SH-SY5Y (cell line): ENCODE measurements around the gene SLX1B.
"Not testable (repeated sequence)": the region's sequence is repeated elsewhere in the genome, so short reads cannot be mapped to it uniquely, and the experiment has no call there.

Experiments used
- GATA2 ChIP-seq: IDR thresholded peaks from 2 replicates; pipeline ENCODE4 v1.6.1; 2011; ENCODE audit warnings: mild to moderate bottlenecking, low read depth, low read length
- GATA3 ChIP-seq: IDR thresholded peaks from 2 replicates; pipeline ENCODE4 v1.6.1; 2011; ENCODE audit warnings: low read depth, mild to moderate bottlenecking, low read length, moderate library complexity

The SLX1B gene

DNA sequence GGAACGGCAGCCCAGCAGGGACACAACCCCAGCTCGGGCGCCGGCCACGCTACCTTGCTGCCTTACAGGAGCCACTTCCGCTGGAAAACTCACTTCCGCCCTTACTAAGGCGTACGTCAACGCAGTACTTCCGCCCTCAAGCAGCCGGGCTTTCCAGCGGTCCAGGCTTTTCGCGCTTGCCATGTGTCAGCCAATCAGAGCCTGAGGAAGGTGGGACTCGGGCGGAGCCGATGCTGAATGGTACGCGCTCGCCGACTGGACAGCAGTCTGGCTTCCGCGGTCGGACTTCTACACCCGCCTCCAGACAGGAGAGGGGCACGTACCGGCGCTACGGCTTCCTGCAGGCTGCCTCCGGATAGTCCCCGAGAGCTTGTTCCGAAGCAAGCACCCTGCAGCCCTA is at the start of gene SLX1B, which contains the start of gene BOLA2:
Gene SLX1B (plus strand): TSS at position 265 of the 400 bp plus-strand sequence.
Gene BOLA2 (minus strand): TSS at position 83 of the 400 bp plus-strand sequence. CDS start 98 bp downstream, outside the sequence.
- not testable (repeated sequence) for TF ChIP-seq GATA3, GATA2

DNA sequence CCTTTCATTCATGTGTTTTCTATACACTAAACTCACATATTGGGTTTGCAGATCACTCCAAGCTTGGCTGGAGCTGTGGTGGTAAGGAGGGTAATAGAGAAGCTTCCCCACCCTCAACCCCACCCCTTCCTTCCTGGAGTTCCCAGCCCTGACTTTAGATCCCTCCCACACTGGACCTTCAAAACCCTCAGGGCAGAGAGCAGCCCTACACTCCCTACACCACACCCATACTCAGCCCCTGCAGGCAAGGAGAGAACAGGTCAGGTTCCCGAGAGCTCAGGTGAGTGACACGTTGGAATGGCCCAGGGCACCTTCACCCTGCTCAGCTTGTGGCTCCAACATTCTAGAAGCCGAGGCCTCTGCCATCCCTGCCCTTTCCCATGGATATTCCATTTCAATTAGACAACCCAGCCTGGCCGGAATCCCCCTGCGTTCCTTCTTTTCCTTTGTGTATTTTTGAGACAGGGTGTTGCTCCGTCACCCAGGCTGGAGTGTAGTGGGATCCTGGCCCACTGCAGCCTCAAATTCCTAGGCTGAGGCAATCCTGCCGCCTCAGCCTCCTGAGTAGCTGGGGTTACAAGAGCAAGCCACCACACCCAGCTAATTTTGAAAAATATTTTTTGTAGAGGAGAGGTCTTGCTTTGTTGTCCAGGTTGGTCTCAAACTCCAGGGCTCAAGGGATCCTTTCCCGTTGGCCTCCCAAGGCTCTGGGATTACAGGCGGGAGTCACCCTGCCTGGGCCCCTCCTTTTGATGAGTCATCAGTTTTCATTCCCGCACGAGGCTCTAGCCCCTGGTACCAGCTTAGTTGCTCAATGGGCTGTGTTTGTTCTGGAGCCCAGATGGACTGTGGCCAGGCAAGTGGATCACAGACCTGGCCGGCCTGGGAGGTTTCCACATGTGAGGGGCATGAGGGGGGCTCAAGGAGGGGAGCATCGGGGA is 5.6 kb downstream of the SLX1B start, which contains the start of gene SULT1A4:
Gene SULT1A4 (plus strand): TSS at position 208 of the 941 bp plus-strand sequence. CDS start 1,473 bp downstream, outside the sequence.
- TF ChIP-seq GATA3, GATA2: not testable (repeated sequence)

DNA sequence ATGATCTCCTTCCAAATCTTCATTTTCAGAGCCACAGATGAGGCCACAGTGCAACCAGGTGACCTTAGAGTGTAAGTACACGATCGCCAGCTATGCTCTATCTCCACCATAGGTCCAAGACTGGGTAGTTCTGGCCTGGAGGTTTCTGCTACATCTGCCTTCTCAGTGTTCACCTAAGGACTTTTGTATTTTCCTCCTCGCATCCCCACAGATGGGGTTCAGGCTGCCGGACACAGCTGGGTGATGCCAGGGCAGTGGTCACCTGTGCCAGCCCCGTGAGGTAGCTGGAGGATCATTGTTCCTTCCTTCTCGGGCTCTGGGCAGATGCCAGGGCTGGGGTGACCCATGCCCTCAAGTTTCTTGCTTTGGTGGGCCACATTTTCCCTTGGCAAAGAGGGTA is 52.0 kb downstream of the SLX1B start, which contains the start of gene NPIPB12:
Gene NPIPB12 (minus strand): TSS at position 101 of the 400 bp plus-strand sequence.
- not testable (repeated sequence) for TF ChIP-seq GATA3, GATA2
